Liver (tissue), 9 donors: ENCODE data around the gene APPBP2. TPM values are rescaled to one million over a fixed set of nuclear protein-coding genes. Genes with fewer than 3 reads are reported as not detected.

Experiments
- DNase-seq: peaks from one replicate; pipeline ENCODE4 v3.0.0-alpha.2; 2017; ENCODE audit warnings: low spot score
- H3K27ac ChIP-seq, 2 donors: one replicate each; pipeline ENCODE4 v1.7.0; 2013; ENCODE audit warnings: inconsistent platforms in 2 of 2, low read length in 2 of 2, control low read depth in 1 of 2, low read depth in 1 of 2, mild to moderate bottlenecking in 1 of 2
- H3K27me3 ChIP-seq, 4 donors: one replicate each; pipeline versions ENCODE4 v1.6.1 to v1.7.0; 2013; ENCODE audit warnings: low read length in 3 of 4, inconsistent platforms in 1 of 4, mild to moderate bottlenecking in 1 of 4, moderate library complexity in 1 of 4; ENCODE audit not compliant: control insufficient read depth in 4 of 4, insufficient read depth in 4 of 4
- H3K36me3 ChIP-seq, 4 donors: one replicate each; pipeline versions ENCODE4 v1.6.1 to v1.7.0; 2013; ENCODE audit warnings: low read length in 3 of 4, mild to moderate bottlenecking in 3 of 4, low read depth in 1 of 4, moderate library complexity in 1 of 4; ENCODE audit not compliant: control insufficient read depth in 4 of 4, insufficient read depth in 3 of 4
- H3K4me1 ChIP-seq, 4 donors: one replicate each; pipeline versions ENCODE4 v1.6.1 to v1.7.0; 2013; ENCODE audit warnings: low read length in 3 of 4, mild to moderate bottlenecking in 3 of 4, moderate library complexity in 1 of 4; ENCODE audit not compliant: control insufficient read depth in 4 of 4, insufficient read depth in 4 of 4
- H3K4me3 ChIP-seq, 3 donors: one replicate each; pipeline versions ENCODE4 v1.6.1 to v1.7.0; 2013; ENCODE audit warnings: low read length in 3 of 3, control low read depth in 1 of 3, low read depth in 1 of 3, mild to moderate bottlenecking in 1 of 3
- H3K9ac ChIP-seq, 2 donors: one replicate each; pipeline ENCODE4 v1.7.0; 2013; ENCODE audit warnings: low read length in 2 of 2, mild to moderate bottlenecking in 2 of 2, moderate library complexity in 2 of 2, control low read depth in 1 of 2, low read depth in 1 of 2
- H3K9me3 ChIP-seq, 4 donors: one replicate each; pipeline versions ENCODE4 v1.6.1 to v1.7.0; 2013; ENCODE audit warnings: low read length in 3 of 4; ENCODE audit not compliant: control insufficient read depth in 4 of 4
- ATF3 ChIP-seq: IDR thresholded peaks from 2 replicates; pipeline ENCODE4 v1.6.1; 2016; ENCODE audit warnings: antibody characterized with exemption
- CTCF ChIP-seq: fragments of 150-350 bp; IDR thresholded peaks from 2 replicates; pipeline ENCODE4 v1.5.1; 2017; ENCODE audit warnings: improper control_type of control experiment, low read depth, low read length; ENCODE audit not compliant: missing input control
- EGR1 ChIP-seq, 2 donors: IDR thresholded peaks; 2 replicates each; pipeline ENCODE4 v1.6.1; 2016 to 2018; ENCODE audit warnings: antibody characterized with exemption in 2 of 2, low read depth in 2 of 2
- FOXA1 ChIP-seq: IDR thresholded peaks from 2 replicates; pipeline ENCODE4 v1.6.1; 2016; ENCODE audit warnings: antibody characterized with exemption
- FOXA2 ChIP-seq: IDR thresholded peaks from 2 replicates; pipeline ENCODE4 v1.6.1; 2016; ENCODE audit warnings: antibody characterized with exemption
- GABPA ChIP-seq, 2 donors: IDR thresholded peaks in 1 of 2; conservative IDR thresholded peaks in 1 of 2; 2 replicates each; pipeline ENCODE4 v1.6.1; 2016; ENCODE audit warnings: antibody characterized with exemption in 2 of 2, mild to moderate bottlenecking in 1 of 2, moderate library complexity in 1 of 2
- HNF4A ChIP-seq, 2 donors: conservative IDR thresholded peaks; 2 replicates each; pipeline ENCODE4 v1.6.1; 2016; ENCODE audit warnings: antibody characterized with exemption in 2 of 2, mild to moderate bottlenecking in 2 of 2
- JUND ChIP-seq, 2 donors: IDR thresholded peaks; 2 replicates each; pipeline ENCODE4 v1.6.1; 2016; ENCODE audit warnings: antibody characterized with exemption in 2 of 2
- MAX ChIP-seq: IDR thresholded peaks from 2 replicates; pipeline ENCODE4 v1.6.1; 2016; ENCODE audit warnings: antibody characterized with exemption
- RAD21 ChIP-seq, 2 donors: IDR thresholded peaks; 2 replicates each; pipeline ENCODE4 v1.6.1; 2016; ENCODE audit warnings: antibody characterized with exemption in 2 of 2, mild to moderate bottlenecking in 2 of 2
- REST ChIP-seq: IDR thresholded peaks from 2 replicates; pipeline ENCODE4 v1.6.1; 2016; ENCODE audit warnings: antibody characterized with exemption, mild to moderate bottlenecking
- RXRA ChIP-seq, 2 donors: IDR thresholded peaks; 2 replicates each; pipeline ENCODE4 v1.6.1; 2017 to 2018; ENCODE audit warnings: antibody characterized with exemption in 2 of 2, mild to moderate bottlenecking in 1 of 2
- SP1 ChIP-seq: IDR thresholded peaks from 2 replicates; pipeline ENCODE4 v1.6.1; 2018; ENCODE audit warnings: antibody characterized with exemption, mild to moderate bottlenecking
- TAF1 ChIP-seq: conservative IDR thresholded peaks from 2 replicates; pipeline ENCODE4 v1.6.1; 2016; ENCODE audit warnings: antibody characterized with exemption, mild to moderate bottlenecking
- YY1 ChIP-seq: IDR thresholded peaks from 2 replicates; pipeline ENCODE4 v1.6.1; 2016; ENCODE audit warnings: antibody characterized with exemption, mild to moderate bottlenecking
- WGBS: extraction: QIAGEN DNeasy Blood & Tissue Kit; methylation state at CpG from one replicate; pipeline ENCODE4 v1.1.7; 2013; 5-methylcytosine and 5-hydroxymethylcytosine counted together
- polyA plus RNA-seq, 2 donors: library from polyadenylated mRNA; stranded (reverse) in 1 of 2; unstranded in 1 of 2; fragments of 200-250 nt in 1 of 2; fragments of >200 nt in 1 of 2; fragmentation: Nextera tagmentation in 1 of 2; extraction: Ambion mirVana in 1 of 2; gene quantifications; one replicate each; pipeline versions ENCODE4 v1.2.1 to v1.2.3, GENCODE V29; 2013 to 2015
- total RNA-seq, 2 donors: library from RNA; depleted of rRNA; stranded (reverse); fragments of >200 nt; gene quantifications; one replicate each; pipeline ENCODE4 v1.2.3, GENCODE V29; 2014
- donor health status: healthy.
- donor health status: healthy.
- donor health status: healthy.
- donor health status: healthy.
- donor health status: healthy.

The APPBP2 gene
- total and polyA plus RNA-seq, 4 donors = 4.6 to 17.3 (median 9.2) TPM

GRCh38 chr17:60526726-60527125, 684 bp upstream of the APPBP2 start:
- Histone ChIP-seq H3K4me3 (peak overlapping the region; percentile 62 to 92 (median 84)), H3K36me3 (no peaks in the 10 kb centered on the region), H3K27me3 (no peaks in the 10 kb centered on the region), H3K9ac (peak overlapping the region; percentile 74 to 92), H3K9me3 (no peaks in the 10 kb centered on the region), H3K27ac (peak overlapping the region; percentile 93 to 99), H3K4me1 (peaks cover 2 to 32% (median 9%) of the 10 kb centered on the region in 4 donors)
- DNase-seq = no peak
- WGBS = 23% methylated on average over 6 of the region's 6 CpGs
- TF ChIP-seq FOXA1 (no peak), RXRA (IDR thresholded peaks at IDR 0.05) (no peak), JUND (IDR thresholded peaks at IDR 0.05) (no peak), FOXA2 (no peak), SP1 (no peak)

- H3K27ac ChIP-seq = peak overlapping the region; percentile 93 to 99
- no peaks in the 10 kb centered on the region for H3K27me3 ChIP-seq
- under 1% methylated on average over 11 of the region's 11 CpGs for WGBS
- H3K4me3 ChIP-seq = peak overlapping the region; percentile 62 to 92 (median 84)
- no peak for TF ChIP-seq YY1
- TF ChIP-seq RAD21 (IDR thresholded peaks at IDR 0.05) = peak in 1 of 2 donors; percentile 17
- no peak for DNase-seq
- H3K36me3 ChIP-seq = no peaks in the 10 kb centered on the region
- H3K4me1 ChIP-seq = peaks cover 4 to 32% (median 9%) of the 10 kb centered on the region in 4 donors
- peak overlapping the region; percentile 89 to 92 for H3K9ac ChIP-seq
- no peaks in the 10 kb centered on the region for H3K9me3 ChIP-seq
These were observed 736 bp downstream of the APPBP2 start for GRCh38 chr17:60525328-60525684.

GRCh38 chr17:60524463-60525327, 1.3 kb downstream of the APPBP2 start:
- peaks cover 4 to 32% (median 9%) of the 10 kb centered on the region in 4 donors for H3K4me1 ChIP-seq
- peak overlapping the region; percentile 93 to 99 for H3K27ac ChIP-seq
- DNase-seq = no peak
- 35% methylated on average over 9 of the region's 9 CpGs for WGBS
- peak overlapping the region; percentile 62 to 92 (median 84) for H3K4me3 ChIP-seq
- H3K9me3 ChIP-seq = no peaks in the 10 kb centered on the region
- H3K36me3 ChIP-seq = peaks cover 0 to 2% (median 0%) of the 10 kb centered on the region in 4 donors
- H3K9ac ChIP-seq = peak overlapping the region; percentile 89 to 92
- TF ChIP-seq ATF3 (no peak), RAD21 (IDR thresholded peaks at IDR 0.05) (peak in 1 of 2 donors; percentile 6)
- H3K27me3 ChIP-seq = no peaks in the 10 kb centered on the region

GRCh38 chr17:60523822-60524221, 2.2 kb downstream of the APPBP2 start:
- Histone ChIP-seq H3K27me3 (no peaks in the 10 kb centered on the region), H3K4me3 (no peak overlapping the region), H3K27ac (no peak overlapping the region), H3K9me3 (no peaks in the 10 kb centered on the region), H3K36me3 (peaks cover 0 to 2% (median 0%) of the 10 kb centered on the region in 4 donors), H3K4me1 (peaks cover 4 to 32% (median 9%) of the 10 kb centered on the region in 4 donors), H3K9ac (peak overlapping the region; percentile 75 to 92)
- DNase-seq = no peak
- 19% methylated on average over 1 of the region's 1 CpG for WGBS
- TF ChIP-seq YY1 = no peak
- no peak for TF ChIP-seq HNF4A (conservative IDR thresholded peaks at IDR 0.05)
- TF ChIP-seq TAF1 = no peak
- no peak for TF ChIP-seq ATF3
- TF ChIP-seq CTCF = no peak
- no peak for TF ChIP-seq GABPA (IDR thresholded peaks at IDR 0.05 in 1 of 2, conservative IDR thresholded peaks at IDR 0.05 in 1 of 2)
- no peak for TF ChIP-seq FOXA2
- TF ChIP-seq RXRA (IDR thresholded peaks at IDR 0.05) = no peak
- no peak for TF ChIP-seq SP1
- TF ChIP-seq FOXA1 = no peak
- no peak for TF ChIP-seq EGR1 (IDR thresholded peaks at IDR 0.05; ENCODE audit: low read depth in 2 of 2)
- TF ChIP-seq REST = no peak
- no peak for TF ChIP-seq RAD21 (IDR thresholded peaks at IDR 0.05)
- no peak for TF ChIP-seq MAX
